H4 (cell line): ENCODE results near the gene TKT. TPM values are rescaled to one million over a fixed set of nuclear protein-coding genes. Genes with fewer than 3 reads are reported as not detected.

ENCODE experiments used
- DNase-seq: peaks from one replicate; pipeline ENCODE4 v3.0.0-alpha.2; 2015; ENCODE audit warnings: low spot score
- total RNA-seq: library from RNA; depleted of rRNA; stranded (reverse); fragments of >200 nt; shearing (Covaris generic); gene quantifications from 2 replicates; pipeline ENCODE4 v1.2.3, GENCODE V29; 2014

TKT gene
- total RNA-seq, 1 experiment from 2014 or later = 404 TPM

GRCh38 chr3:53225651-53226050 is 30.2 kb downstream of the TKT start:
- DNase-seq = no peak

GRCh38 chr3:53225181-53225580 is 30.6 kb downstream of the TKT start:
- DNase-seq = no peak

GRCh38 chr3:53224536-53224935 is 31.3 kb downstream of the TKT start:
- no peak for DNase-seq

- DNase-seq = no peak
These were observed 31.8 kb downstream of the TKT start for GRCh38 chr3:53224026-53224425.

- no peak for DNase-seq
These were observed 32.3 kb downstream of the TKT start for GRCh38 chr3:53223541-53223966.

GRCh38 chr3:53223025-53223424 is 32.8 kb downstream of the TKT start:
- no peak for DNase-seq

- no peak for DNase-seq
These were observed 33.5 kb downstream of the TKT start for GRCh38 chr3:53222183-53222901.

GRCh38 chr3:53221827-53222182 is 34.0 kb downstream of the TKT start:
- no peak for DNase-seq

- no peak for DNase-seq
These were observed 34.5 kb downstream of the TKT start for GRCh38 chr3:53221345-53221744.

- DNase-seq = peak; percentile 69
These were observed 35.8 kb downstream of the TKT start for GRCh38 chr3:53219895-53220483.

GRCh38 chr3:53218131-53218530 is 37.7 kb downstream of the TKT start:
- no peak for DNase-seq

GRCh38 chr3:53217175-53217574 is 38.6 kb downstream of the TKT start:
- DNase-seq = no peak

GRCh38 chr3:53216723-53217122 is 39.1 kb downstream of the TKT start:
- DNase-seq = no peak

- no peak for DNase-seq
These were observed 40.0 kb downstream of the TKT start for GRCh38 chr3:53215816-53216215.

GRCh38 chr3:53213276-53213675 is 42.5 kb downstream of the TKT start:
- no peak for DNase-seq

GRCh38 chr3:53211706-53212702 is 43.8 kb downstream of the TKT start:
- no peak for DNase-seq

- no peak for DNase-seq
These were observed 53.3 kb downstream of the TKT start for GRCh38 chr3:53202331-53203015.

- DNase-seq = no peak
These were observed 55.0 kb downstream of the TKT start for GRCh38 chr3:53200501-53201498.

GRCh38 chr3:53199834-53200233 is 56.0 kb downstream of the TKT start:
- no peak for DNase-seq

- DNase-seq = no peak
These were observed 56.8 kb downstream of the TKT start for GRCh38 chr3:53198996-53199395.
